Measurements from ENCODE around the gene ACSBG1.

Gene ACSBG1

GRCh38 chr15:78204351-78205309 is 29.7 kb downstream of the ACSBG1 start:
- no peak for DNase-seq (ENCODE audit: low read depth in 2 of 3, low spot score in 1 of 3)

GRCh38 chr15:78203346-78204225 is 30.8 kb downstream of the ACSBG1 start:
- no peak for DNase-seq (ENCODE audit: low read depth in 2 of 3, low spot score in 1 of 3)

GRCh38 chr15:78201281-78202190 is 32.8 kb downstream of the ACSBG1 start:
- no peak for DNase-seq (ENCODE audit: low read depth in 2 of 3, low spot score in 1 of 3)

GRCh38 chr15:78200276-78200930 is 34.0 kb downstream of the ACSBG1 start:
- DNase-seq (ENCODE audit: low read depth in 2 of 3, low spot score in 1 of 3): no peak

- no peak for DNase-seq (ENCODE audit: low read depth in 2 of 3, low spot score in 1 of 3)
Measured at GRCh38 chr15:78197632-78198031, 36.7 kb downstream of the ACSBG1 start.

- DNase-seq (ENCODE audit: low read depth in 2 of 3, low spot score in 1 of 3): peak in 2 of 3 donors; percentile 12 to 25
Measured at GRCh38 chr15:78195735-78196201, 38.6 kb downstream of the ACSBG1 start.

- no peak for DNase-seq (ENCODE audit: low read depth in 2 of 3, low spot score in 1 of 3)
Measured at GRCh38 chr15:78194568-78194925, 39.8 kb downstream of the ACSBG1 start.

- no peak for DNase-seq (ENCODE audit: low read depth in 2 of 3, low spot score in 1 of 3)
Measured at GRCh38 chr15:78193731-78194567, 40.4 kb downstream of the ACSBG1 start.

GRCh38 chr15:78192826-78193594 is 41.4 kb downstream of the ACSBG1 start:
- no peak for DNase-seq (ENCODE audit: low read depth in 2 of 3, low spot score in 1 of 3)

- DNase-seq (ENCODE audit: low read depth in 2 of 3, low spot score in 1 of 3): no peak
Measured at GRCh38 chr15:78182821-78183220, 51.5 kb downstream of the ACSBG1 start.

GRCh38 chr15:78182336-78182700 is 52.0 kb downstream of the ACSBG1 start:
- DNase-seq (ENCODE audit: low read depth in 2 of 3, low spot score in 1 of 3): no peak

- DNase-seq (ENCODE audit: low read depth in 2 of 3, low spot score in 1 of 3): no peak
Measured at GRCh38 chr15:78179906-78180305, 54.5 kb downstream of the ACSBG1 start.

- no peak for DNase-seq (ENCODE audit: low read depth in 2 of 3, low spot score in 1 of 3)
Measured at GRCh38 chr15:78179286-78179840, 55.0 kb downstream of the ACSBG1 start.

GRCh38 chr15:78178064-78178463 is 56.3 kb downstream of the ACSBG1 start:
- DNase-seq (ENCODE audit: low read depth in 2 of 3, low spot score in 1 of 3): no peak

- DNase-seq (ENCODE audit: low read depth in 2 of 3, low spot score in 1 of 3): peak in 1 of 3 donors; percentile 28
Measured at GRCh38 chr15:78177447-78177873, 56.9 kb downstream of the ACSBG1 start.

GRCh38 chr15:78175330-78175729 is 59.0 kb downstream of the ACSBG1 start:
- DNase-seq (ENCODE audit: low read depth in 2 of 3, low spot score in 1 of 3): no peak

- DNase-seq (ENCODE audit: low read depth in 2 of 3, low spot score in 1 of 3): no peak
Measured at GRCh38 chr15:78174401-78174800, 60.0 kb downstream of the ACSBG1 start.

GRCh38 chr15:78171864-78172472 is 62.4 kb downstream of the ACSBG1 start:
- DNase-seq (ENCODE audit: low read depth in 2 of 3, low spot score in 1 of 3): no peak

Measured in stimulated activated CD4-positive, alpha-beta T cell treated with anti-CD3 and anti-CD28 coated beads, Interleukin-12 subunit alpha, Interleukin-12 subunit beta, amount 100 ng/mL, for 48 hours (primary cell).